Measurements from ENCODE around the gene CDH6. TPM values are rescaled to one million over a fixed set of nuclear protein-coding genes. Genes with fewer than 3 reads are reported as not detected.

The CDH6 gene
- total RNA-seq, 2 experiments from 2014 or later, result not detected

DNA sequence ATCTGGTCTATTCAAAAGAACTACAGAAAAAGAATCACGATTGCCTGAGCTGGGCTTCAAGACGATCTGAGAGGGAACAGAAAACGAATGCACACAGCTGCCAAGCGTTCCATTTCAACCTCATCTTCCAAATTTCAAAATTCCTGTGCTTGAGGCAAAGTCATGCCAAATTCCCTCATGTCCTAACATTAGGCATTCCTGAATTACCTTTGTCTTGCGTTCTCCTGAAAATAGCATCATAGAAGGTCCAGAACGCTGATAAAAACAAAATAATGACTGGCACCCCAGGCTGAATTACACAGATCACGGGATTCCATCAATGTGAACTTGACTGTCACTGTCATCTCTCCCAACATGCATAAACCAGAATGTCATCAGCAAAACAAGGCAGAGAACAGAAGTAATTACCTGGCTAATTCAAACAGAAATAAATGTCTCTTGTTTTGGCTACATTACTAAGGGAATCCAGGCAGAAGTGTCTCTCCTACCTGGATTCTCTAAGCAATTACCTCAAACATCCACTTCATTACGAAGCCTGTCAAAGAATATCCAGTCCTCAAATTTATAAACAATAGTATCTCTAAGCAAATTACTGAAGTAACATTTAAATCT is 12.0 kb upstream of the CDH6 start:
- no peak for DNase-seq
- CTCF ChIA-PET, result no interaction called here
- intact Hi-C loops (cut with DNase I, micrococcal nuclease), result no loop called here
- Mint-ChIP-seq H3K4me1 (no peaks in the 10 kb centered on the region), H3K27ac (no peak overlapping the region), H3K9me3 (ENCODE audit: low read depth) (no peaks in the 10 kb centered on the region), H3K27me3 (no peaks in the 10 kb centered on the region), H3K4me3 (no peak overlapping the region), H3K36me3 (ENCODE audit: low read depth) (no peaks in the 10 kb centered on the region)
- no peak for ATAC-seq
- POLR2A ChIA-PET, result no interaction called here

DNA sequence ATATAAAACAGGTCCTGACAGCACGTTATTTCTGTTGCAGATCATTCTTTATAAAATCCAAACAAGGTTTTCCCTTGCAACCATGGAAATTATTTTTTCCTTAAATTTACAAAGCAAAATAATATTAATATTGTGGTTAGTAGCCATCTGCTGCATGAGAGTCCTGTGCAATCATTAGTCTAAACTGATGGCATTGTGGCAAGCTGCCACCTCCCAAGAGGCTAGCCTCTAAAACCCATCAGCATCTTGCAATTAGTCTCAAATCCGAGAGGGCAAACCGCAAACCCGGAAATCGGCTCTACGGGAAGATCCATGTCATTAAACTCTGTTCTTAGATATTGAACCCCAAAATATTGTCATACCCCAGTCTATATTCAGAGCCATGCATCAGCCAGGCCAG is 11.3 kb upstream of the CDH6 start:
- Mint-ChIP-seq H3K4me1 (no peaks in the 10 kb centered on the region), H3K9me3 (ENCODE audit: low read depth) (no peaks in the 10 kb centered on the region), H3K27ac (no peak overlapping the region), H3K4me3 (no peak overlapping the region), H3K27me3 (no peaks in the 10 kb centered on the region), H3K36me3 (ENCODE audit: low read depth) (no peaks in the 10 kb centered on the region)
- ATAC-seq (no peak), DNase-seq (no peak)
- ChIA-PET CTCF (interaction anchor here (0.7 kb wide), 1 partner anchor 1114 kb away, joined by 3 read pairs; no protein-coding TSS in a partner anchor), POLR2A (no interaction called here)
- intact Hi-C loops (cut with DNase I, micrococcal nuclease), result no loop called here

DNA sequence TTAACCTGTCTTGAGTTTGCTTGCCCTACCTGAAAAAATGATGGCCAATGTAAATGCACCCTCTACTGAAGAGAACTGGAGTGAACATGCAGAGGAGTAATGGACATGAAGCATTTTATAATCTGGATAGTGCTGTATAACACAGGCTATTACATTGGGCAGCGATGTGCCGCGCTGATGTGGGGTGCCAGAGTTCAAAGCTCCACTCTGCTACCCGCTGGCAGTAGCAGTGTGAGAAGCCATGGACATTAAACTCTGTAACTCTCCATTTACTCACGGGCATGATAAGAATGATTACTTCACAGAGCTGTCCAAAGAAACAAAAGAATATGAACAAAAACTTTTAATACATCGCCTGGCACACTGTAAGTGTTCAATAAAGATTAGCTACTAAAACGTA is 7.5 kb upstream of the CDH6 start:
- POLR2A ChIA-PET, result no interaction called here
- intact Hi-C loops (cut with DNase I, micrococcal nuclease), result no loop called here
- peaks cover under 1% of the 10 kb centered on the region for H3K27me3 Mint-ChIP-seq
- H3K4me1 Mint-ChIP-seq, result no peaks in the 10 kb centered on the region
- no peaks in the 10 kb centered on the region for H3K36me3 Mint-ChIP-seq (ENCODE audit: low read depth)
- CTCF ChIA-PET, result interaction anchor here (0.8 to 1.9 kb wide), 7 partner anchors 9 to 536 kb away, joined by 3 to 11 read pairs (median 3); no protein-coding TSS in a partner anchor
- H3K9me3 Mint-ChIP-seq (ENCODE audit: low read depth), result no peaks in the 10 kb centered on the region
- H3K4me3 Mint-ChIP-seq, result no peak overlapping the region
- no peak for DNase-seq
- no peak for ATAC-seq
- H3K27ac Mint-ChIP-seq, result no peak overlapping the region

DNA sequence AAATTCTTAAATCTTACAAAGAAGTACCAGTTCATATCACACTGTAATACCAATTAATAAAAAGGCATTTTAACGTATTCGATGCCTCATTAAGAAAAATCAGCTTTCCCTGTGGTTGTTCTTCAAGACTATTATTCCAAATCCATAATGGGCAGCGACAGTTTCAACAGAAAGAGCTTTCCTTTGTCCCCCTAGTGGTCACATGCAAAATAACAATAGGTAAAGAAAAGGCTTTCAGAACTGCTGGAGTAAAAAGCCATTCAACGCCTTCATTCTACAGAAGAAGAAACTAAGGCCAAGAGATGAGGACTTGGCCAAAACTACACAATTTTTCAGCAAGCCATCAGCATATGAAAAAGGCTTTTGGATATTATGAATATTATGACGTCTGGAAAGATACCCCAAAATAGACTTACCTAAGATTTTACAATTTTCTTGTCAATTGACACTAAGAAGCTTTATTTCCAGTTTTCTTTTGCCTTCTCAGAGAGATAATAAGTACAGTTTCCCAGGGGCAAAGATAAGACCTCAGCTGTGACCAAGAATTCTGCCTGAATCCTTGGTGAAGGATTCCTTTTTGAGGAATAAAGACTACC is 6.7 kb upstream of the CDH6 start:
- Mint-ChIP-seq H3K4me1 (no peaks in the 10 kb centered on the region), H3K4me3 (no peak overlapping the region), H3K27ac (no peak overlapping the region), H3K9me3 (ENCODE audit: low read depth) (no peaks in the 10 kb centered on the region), H3K36me3 (ENCODE audit: low read depth) (no peaks in the 10 kb centered on the region), H3K27me3 (peaks cover 3% of the 10 kb centered on the region)
- intact Hi-C loops (cut with DNase I, micrococcal nuclease), result no loop called here
- ChIA-PET POLR2A (no interaction called here), CTCF (interaction anchor here (0.6 to 1.9 kb wide), 12 partner anchors 8 to 1146 kb away, joined by 3 to 11 read pairs (median 3); no protein-coding TSS in a partner anchor)
- DNase-seq (no peak), ATAC-seq (no peak)

DNA sequence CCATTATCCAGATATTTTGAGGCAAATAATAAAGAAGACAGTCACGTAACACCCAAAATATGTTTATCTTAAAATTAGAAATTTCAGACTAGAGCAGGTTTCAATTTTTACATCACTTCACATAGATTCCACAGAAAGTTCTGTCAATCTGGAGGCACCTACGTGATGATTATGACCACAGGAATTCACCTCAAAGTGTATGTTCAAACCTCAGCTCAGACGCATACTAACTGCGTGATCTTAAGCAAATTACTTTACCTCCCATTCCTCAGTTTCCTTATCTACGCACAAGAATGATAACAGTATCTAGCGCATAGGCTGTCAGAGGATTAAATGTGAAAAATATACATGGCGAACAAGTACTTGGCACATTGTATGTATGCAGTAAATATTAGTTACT is 5.9 kb upstream of the CDH6 start:
- CTCF ChIA-PET, result interaction anchor here (0.7 to 1.9 kb wide), 7 partner anchors 8 to 1147 kb away, joined by 3 to 11 read pairs (median 5); no protein-coding TSS in a partner anchor
- Mint-ChIP-seq H3K27ac (no peak overlapping the region), H3K27me3 (peaks cover 5% of the 10 kb centered on the region), H3K36me3 (ENCODE audit: low read depth) (no peaks in the 10 kb centered on the region), H3K9me3 (ENCODE audit: low read depth) (no peaks in the 10 kb centered on the region), H3K4me1 (no peaks in the 10 kb centered on the region), H3K4me3 (no peak overlapping the region)
- DNase-seq (no peak), ATAC-seq (no peak)
- intact Hi-C loops (cut with DNase I, micrococcal nuclease), result no loop called here
- POLR2A ChIA-PET, result no interaction called here

DNA sequence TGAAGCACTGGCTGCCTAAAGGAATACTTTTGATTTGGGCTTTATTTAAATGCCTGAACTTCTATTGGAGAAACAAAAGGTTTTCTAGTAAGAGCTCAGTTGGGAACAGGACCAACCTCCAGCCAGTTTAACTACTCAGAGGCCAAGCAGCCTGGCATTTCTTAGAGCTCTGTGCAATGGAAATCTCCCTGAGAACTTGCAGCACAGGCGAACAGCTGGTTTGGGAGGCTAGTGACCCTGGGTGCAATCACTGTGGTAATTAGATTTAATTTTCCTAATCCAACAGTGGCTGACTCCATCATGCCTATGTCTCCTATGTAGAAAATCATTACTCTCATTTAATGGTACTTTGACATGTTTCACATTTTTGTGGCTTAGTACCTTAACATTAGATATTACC is 1.0 kb upstream of the CDH6 start:
- Mint-ChIP-seq H3K4me1 (peaks cover 6% of the 10 kb centered on the region), H3K9me3 (ENCODE audit: low read depth) (no peaks in the 10 kb centered on the region), H3K27me3 (peaks cover 39% of the 10 kb centered on the region), H3K4me3 (no peak overlapping the region), H3K27ac (no peak overlapping the region), H3K36me3 (ENCODE audit: low read depth) (no peaks in the 10 kb centered on the region)
- ATAC-seq (no peak), DNase-seq (no peak)
- intact Hi-C loops (cut with DNase I, micrococcal nuclease), result no loop called here
- ChIA-PET POLR2A (no interaction called here), CTCF (no interaction called here)

DNA sequence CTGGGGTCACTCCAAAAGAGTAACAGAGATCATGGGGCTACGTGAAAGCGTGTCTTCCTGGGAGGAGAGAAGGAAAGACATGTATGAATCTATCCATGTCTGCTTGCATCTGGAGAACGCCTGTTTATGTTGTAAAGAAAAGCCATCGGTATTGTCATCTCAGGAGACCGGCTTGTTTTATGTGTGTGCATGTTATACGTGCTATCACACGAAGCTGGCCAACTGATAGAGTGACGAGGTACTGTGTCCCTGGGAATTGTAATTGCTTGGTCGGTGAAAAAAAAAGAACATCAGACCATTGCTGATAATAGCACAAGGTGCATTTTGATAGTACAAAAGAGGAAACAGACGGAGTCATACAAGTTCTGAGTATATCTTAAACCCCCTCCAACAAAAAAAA is 370 bp upstream of the CDH6 start:
- no peaks in the 10 kb centered on the region for H3K9me3 Mint-ChIP-seq (ENCODE audit: low read depth)
- intact Hi-C loops (cut with DNase I, micrococcal nuclease), result no loop called here
- no peak overlapping the region for H3K27ac Mint-ChIP-seq
- no peaks in the 10 kb centered on the region for H3K36me3 Mint-ChIP-seq (ENCODE audit: low read depth)
- ChIA-PET CTCF (no interaction called here), POLR2A (no interaction called here)
- H3K27me3 Mint-ChIP-seq, result peaks cover 40% of the 10 kb centered on the region
- DNase-seq, result no peak
- ATAC-seq, result no peak
- no peak overlapping the region for H3K4me3 Mint-ChIP-seq
- H3K4me1 Mint-ChIP-seq, result peaks cover 6% of the 10 kb centered on the region

DNA sequence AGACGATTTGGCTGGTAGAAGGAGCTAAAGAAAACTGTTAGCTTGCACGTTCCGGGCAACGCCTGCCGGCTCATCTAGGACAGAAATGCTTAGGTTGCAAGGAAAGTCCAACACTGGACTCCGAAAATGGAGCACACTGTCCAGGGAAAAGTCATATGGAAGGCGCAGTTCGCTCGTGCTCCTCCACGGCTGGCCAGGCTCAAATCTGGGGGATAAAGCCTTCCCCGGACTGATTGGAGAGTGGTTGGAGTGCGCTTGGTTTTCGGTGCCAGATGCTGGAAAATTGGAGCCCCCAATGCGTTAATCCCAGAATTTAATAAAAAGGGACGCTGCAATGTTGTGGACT is 955 bp downstream of the CDH6 start:
- Mint-ChIP-seq H3K9me3 (ENCODE audit: low read depth) (no peaks in the 10 kb centered on the region), H3K4me1 (peaks cover 6% of the 10 kb centered on the region), H3K4me3 (no peak overlapping the region), H3K27me3 (peaks cover 40% of the 10 kb centered on the region), H3K36me3 (ENCODE audit: low read depth) (no peaks in the 10 kb centered on the region), H3K27ac (no peak overlapping the region)
- ChIA-PET CTCF (interaction anchor here (1.2 kb wide), 1 partner anchor 8 kb away, joined by 3 read pairs; no protein-coding TSS in a partner anchor), POLR2A (no interaction called here)
- DNase-seq, result no peak
- intact Hi-C loops (cut with DNase I, micrococcal nuclease), result no loop called here
- no peak for ATAC-seq

DNA sequence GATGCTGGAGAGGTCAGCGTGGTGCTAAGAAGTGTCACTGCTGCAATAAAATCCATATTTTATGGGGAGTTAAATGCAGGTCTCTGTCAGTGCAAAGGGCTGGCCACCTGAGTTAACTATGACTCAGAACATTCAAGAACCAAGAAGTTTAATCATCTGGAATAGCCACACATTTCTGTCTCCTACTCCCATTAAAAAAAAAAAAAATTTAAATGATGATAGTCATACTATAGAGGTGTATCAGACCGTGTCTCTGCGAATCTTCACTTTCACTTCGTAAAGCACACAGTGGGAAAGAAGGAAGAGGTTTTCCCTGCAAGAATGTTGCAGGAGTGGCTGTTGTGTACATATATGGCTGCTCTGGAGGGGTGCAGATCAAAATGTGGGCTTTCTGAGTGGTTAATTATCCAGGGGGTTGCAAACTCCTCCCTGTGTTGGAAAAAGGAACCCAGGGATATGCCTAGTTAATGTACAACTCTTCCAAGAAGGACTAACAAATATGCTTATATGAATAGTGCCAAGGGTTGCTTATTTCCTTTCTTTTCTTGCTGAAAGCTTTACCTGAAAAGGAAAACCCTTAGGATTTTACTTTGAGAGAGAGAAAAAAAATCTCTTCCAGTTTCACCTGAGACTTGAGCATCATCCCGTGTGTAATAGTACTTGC is 1.5 kb downstream of the CDH6 start:
- ATAC-seq, result no peak
- H3K36me3 Mint-ChIP-seq (ENCODE audit: low read depth), result no peaks in the 10 kb centered on the region
- no peaks in the 10 kb centered on the region for H3K9me3 Mint-ChIP-seq (ENCODE audit: low read depth)
- intact Hi-C loops (cut with DNase I, micrococcal nuclease), result no loop called here
- H3K4me3 Mint-ChIP-seq, result no peak overlapping the region
- H3K4me1 Mint-ChIP-seq, result peaks cover 6% of the 10 kb centered on the region
- ChIA-PET CTCF (interaction anchor here (1.2 kb wide), 1 partner anchor 9 kb away, joined by 3 read pairs; no protein-coding TSS in a partner anchor), POLR2A (no interaction called here)
- peaks cover 40% of the 10 kb centered on the region for H3K27me3 Mint-ChIP-seq
- DNase-seq, result no peak
- no peak overlapping the region for H3K27ac Mint-ChIP-seq

DNA sequence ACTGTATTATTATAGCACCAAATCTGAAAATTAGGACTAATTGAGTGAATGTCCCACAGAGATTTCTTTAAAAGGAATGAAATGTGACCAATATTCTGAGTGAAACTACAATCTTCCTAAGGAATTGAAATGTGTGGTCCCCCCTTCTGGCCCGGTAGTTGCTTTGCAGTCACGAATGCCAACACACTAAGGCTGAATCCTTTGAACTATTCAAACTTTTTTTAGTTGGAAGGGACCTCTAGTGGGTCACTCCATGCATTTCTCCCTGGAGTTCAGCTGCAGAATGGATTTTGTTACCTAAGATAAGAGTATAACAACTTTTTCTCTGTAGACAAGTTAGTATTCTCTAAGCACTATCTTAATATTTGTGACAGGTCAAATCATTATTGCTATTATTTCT is 2.8 kb downstream of the CDH6 start:
- H3K27ac Mint-ChIP-seq, result no peak overlapping the region
- peaks cover 38% of the 10 kb centered on the region for H3K27me3 Mint-ChIP-seq
- intact Hi-C loops (cut with DNase I, micrococcal nuclease), result no loop called here
- peaks cover 6% of the 10 kb centered on the region for H3K4me1 Mint-ChIP-seq
- no peaks in the 10 kb centered on the region for H3K9me3 Mint-ChIP-seq (ENCODE audit: low read depth)
- CTCF ChIA-PET, result interaction anchor here (1.0 kb wide), 1 partner anchor 9 kb away, joined by 3 read pairs; no protein-coding TSS in a partner anchor
- POLR2A ChIA-PET, result no interaction called here
- H3K4me3 Mint-ChIP-seq, result no peak overlapping the region
- H3K36me3 Mint-ChIP-seq (ENCODE audit: low read depth), result no peaks in the 10 kb centered on the region
- ATAC-seq (no peak), DNase-seq (no peak)

DNA sequence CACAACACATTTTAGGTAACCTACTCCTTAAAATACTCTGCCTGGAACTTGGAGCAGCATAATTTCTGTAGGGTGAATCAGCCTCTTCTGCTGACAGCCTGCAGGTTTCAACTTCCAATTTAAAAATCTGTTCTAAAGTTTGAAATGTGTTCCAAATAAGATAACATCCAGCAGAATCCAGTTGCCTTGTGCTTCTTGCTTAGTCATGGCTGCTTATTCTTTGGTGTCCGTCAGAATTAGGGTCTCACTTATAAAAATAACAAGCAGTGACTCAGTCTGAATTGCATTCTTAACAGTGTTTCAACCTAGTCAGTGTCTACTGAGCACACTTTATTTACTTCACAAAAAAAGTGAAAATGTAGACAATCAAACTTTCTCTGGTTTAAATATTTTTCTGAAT is 3.7 kb downstream of the CDH6 start:
- Mint-ChIP-seq H3K9me3 (ENCODE audit: low read depth) (no peaks in the 10 kb centered on the region), H3K27ac (no peak overlapping the region), H3K36me3 (ENCODE audit: low read depth) (no peaks in the 10 kb centered on the region), H3K27me3 (peaks cover 35% of the 10 kb centered on the region), H3K4me3 (no peak overlapping the region), H3K4me1 (peaks cover 6% of the 10 kb centered on the region)
- intact Hi-C loops (cut with DNase I, micrococcal nuclease), result no loop called here
- DNase-seq (no peak), ATAC-seq (no peak)
- ChIA-PET CTCF (interaction anchor here (0.6 kb wide), 2 partner anchors 11 to 223 kb away, joined by 3 read pairs; no protein-coding TSS in a partner anchor), POLR2A (no interaction called here)

DNA sequence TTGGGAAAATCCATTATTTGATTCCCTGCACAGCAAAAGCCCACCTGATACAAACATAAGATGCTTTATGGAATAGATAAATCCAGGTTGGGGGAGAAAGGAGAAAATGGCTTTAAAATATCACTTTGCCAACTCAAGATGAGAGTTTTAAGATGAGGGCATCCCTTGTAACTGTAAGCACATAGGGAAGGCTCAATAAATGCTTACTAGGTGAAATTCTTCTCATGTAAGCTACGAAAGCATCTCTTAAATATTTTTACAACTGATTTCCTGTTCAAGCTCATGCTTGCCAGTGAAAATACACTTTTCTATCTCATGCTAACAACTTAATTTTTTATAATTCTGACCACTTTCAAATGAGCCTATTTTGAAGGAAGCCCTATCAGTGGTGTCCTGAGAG is 11.5 kb downstream of the CDH6 start:
- ChIA-PET CTCF (no interaction called here), POLR2A (no interaction called here)
- no peak overlapping the region for H3K27ac Mint-ChIP-seq
- ATAC-seq, result no peak
- H3K27me3 Mint-ChIP-seq, result no peaks in the 10 kb centered on the region
- no peak overlapping the region for H3K4me3 Mint-ChIP-seq
- H3K4me1 Mint-ChIP-seq, result no peaks in the 10 kb centered on the region
- intact Hi-C loops (cut with DNase I, micrococcal nuclease), result no loop called here
- DNase-seq, result no peak
- no peaks in the 10 kb centered on the region for H3K36me3 Mint-ChIP-seq (ENCODE audit: low read depth)
- peaks cover 1% of the 10 kb centered on the region for H3K9me3 Mint-ChIP-seq (ENCODE audit: low read depth)

All from activated CD4-positive, alpha-beta T cell treated with anti-CD3 and anti-CD28 coated beads for 36 hours (primary cell).